IPS-11a (cell line): ENCODE measurements around the gene ACTG2.
"Not testable (repeated sequence)": the region's sequence is repeated elsewhere in the genome, so short reads cannot be mapped to it uniquely, and the experiment has no call there.

Source experiments
- H3K4me3 ChIP-seq: one replicate; pipeline ENCODE4 v1.5.1; 2013; ENCODE audit warnings: low read depth, low read length, control low read depth

ACTG2 gene

GRCh38 chr2:73931531-73932500, 39.0 kb downstream of the ACTG2 start:
- no peak overlapping the region for H3K4me3 ChIP-seq

- no peak overlapping the region for H3K4me3 ChIP-seq
Observed at GRCh38 chr2:73933194-73933593, 40.4 kb downstream of the ACTG2 start.

GRCh38 chr2:73935641-73936040, 42.8 kb downstream of the ACTG2 start:
- H3K4me3 ChIP-seq = no peak overlapping the region

- H3K4me3 ChIP-seq = no peak overlapping the region
Observed at GRCh38 chr2:73937103-73937885, 44.5 kb downstream of the ACTG2 start.

- H3K4me3 ChIP-seq = no peak overlapping the region
Observed at GRCh38 chr2:73937899-73938298, 45.1 kb downstream of the ACTG2 start.

- no peak overlapping the region for H3K4me3 ChIP-seq
Observed at GRCh38 chr2:73938718-73939352, 46.0 kb downstream of the ACTG2 start.

GRCh38 chr2:73939419-73939818, 46.6 kb downstream of the ACTG2 start:
- H3K4me3 ChIP-seq = no peak overlapping the region

- not testable (repeated sequence) for H3K4me3 ChIP-seq
Observed at GRCh38 chr2:73940066-73940465, 47.3 kb downstream of the ACTG2 start.

GRCh38 chr2:73942664-73943063, 49.9 kb downstream of the ACTG2 start:
- no peak overlapping the region for H3K4me3 ChIP-seq

- H3K4me3 ChIP-seq = no peak overlapping the region
Observed at GRCh38 chr2:73944714-73945113, 51.9 kb downstream of the ACTG2 start.

- no peak overlapping the region for H3K4me3 ChIP-seq
Observed at GRCh38 chr2:73946215-73946614, 53.4 kb downstream of the ACTG2 start.

- no peak overlapping the region for H3K4me3 ChIP-seq
Observed at GRCh38 chr2:73946666-73947065, 53.9 kb downstream of the ACTG2 start.

GRCh38 chr2:73947412-73948018, 54.7 kb downstream of the ACTG2 start:
- no peak overlapping the region for H3K4me3 ChIP-seq

GRCh38 chr2:73949802-73950201, 57.0 kb downstream of the ACTG2 start:
- no peak overlapping the region for H3K4me3 ChIP-seq

GRCh38 chr2:73952499-73953446, 60.0 kb downstream of the ACTG2 start:
- no peak overlapping the region for H3K4me3 ChIP-seq

GRCh38 chr2:73956218-73956865, 63.5 kb downstream of the ACTG2 start:
- H3K4me3 ChIP-seq = no peak overlapping the region

GRCh38 chr2:73961274-73961673, 68.5 kb downstream of the ACTG2 start:
- H3K4me3 ChIP-seq = no peak overlapping the region

GRCh38 chr2:73961823-73962615, 69.2 kb downstream of the ACTG2 start:
- no peak overlapping the region for H3K4me3 ChIP-seq

- no peak overlapping the region for H3K4me3 ChIP-seq
Observed at GRCh38 chr2:73962798-73963197, 70.0 kb downstream of the ACTG2 start.
